ENCODE data around the gene CLPTM1L.

DNA sequence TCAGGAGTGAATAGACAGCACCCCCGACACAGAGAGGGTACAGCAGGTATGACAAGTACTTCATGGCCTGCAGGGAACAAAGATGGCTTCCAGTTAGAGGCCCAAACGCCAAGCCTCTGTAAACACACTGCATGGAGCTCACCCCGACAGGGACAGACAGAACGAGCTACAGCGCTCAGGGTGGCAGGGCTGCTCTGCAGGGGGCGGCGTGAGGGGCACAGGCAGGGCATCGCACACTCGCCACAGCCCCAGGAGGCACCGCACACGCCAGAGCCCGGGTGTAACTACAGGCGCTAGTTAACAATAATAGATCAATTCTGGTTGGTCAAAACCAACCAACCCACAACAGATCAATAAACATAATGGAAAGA, 21.1 kb downstream of the CLPTM1L start:
- TF ChIP-seq SUZ12 (IDR thresholded peaks at IDR 0.05; ENCODE audit: extremely low read depth, insufficient read depth, insufficient read length) = no peak
- TF ChIP-seq YY1 (IDR thresholded peaks at IDR 0.05; ENCODE audit: insufficient read depth, insufficient read length) = no peak
- no peak for TF ChIP-seq ZNF274 (IDR thresholded peaks at IDR 0.05; ENCODE audit: low read depth, low read length)

All from NT2/D1 (cell line).